Lower leg skin (tissue), 4 donors: ENCODE measurements around the gene DCBLD1. TPM values are rescaled to one million over a fixed set of nuclear protein-coding genes. Genes with fewer than 3 reads are reported as not detected.

Experiments used
- DNase-seq, 2 donors: peaks; one replicate each; pipeline ENCODE4 v3.0.0-alpha.2; 2019; ENCODE audit warnings: low spot score in 2 of 2
- H3K4me3 ChIP-seq: fragments of 200-600 bp; sonication (generic); 2 replicates; pipeline ENCODE4 v1.5.1; 2017; ENCODE audit warnings: mild to moderate bottlenecking, low read depth; ENCODE audit not compliant: poor library complexity, severe bottlenecking
- CTCF ChIP-seq, 3 donors: fragments of 450-650 bp; IDR thresholded peaks; one replicate each; pipeline ENCODE4 v1.5.1; 2016; ENCODE audit warnings: antibody characterized with exemption in 3 of 3, mild to moderate bottlenecking in 3 of 3, moderate library complexity in 2 of 3
- POLR2A ChIP-seq, 2 donors: fragments of 450-650 bp; IDR thresholded peaks; one replicate each; pipeline ENCODE4 v1.6.1; 2016 to 2017; ENCODE audit warnings: antibody characterized with exemption in 2 of 2, mild to moderate bottlenecking in 1 of 2, moderate library complexity in 1 of 2
- WGBS, 2 donors: methylation state at CpG; one replicate each; pipeline ENCODE4 v1.1.5; 2018; 5-methylcytosine and 5-hydroxymethylcytosine counted together
- intact Hi-C: fragments of 100-400 bp; cut with DNase I; formaldehyde crosslinking; loops from one replicate; pipeline ENCODE4 v1.15.0; 2023; ENCODE audit warnings: low total_unique reads
- total RNA-seq, 4 donors: library from RNA; depleted of rRNA; stranded (reverse); fragments of >200 nt; gene quantifications; one replicate each; pipeline ENCODE4 v1.1.0, GENCODE V29; 2016

Gene DCBLD1
- total RNA-seq, 4 donors from 2014 or later, result 2.4 to 8.0 (median 3.3) TPM

- no peak for TF ChIP-seq CTCF (IDR thresholded peaks at IDR 0.05)
- TF ChIP-seq POLR2A (IDR thresholded peaks at IDR 0.05), result no peak
These were observed 75.5 kb downstream of the DCBLD1 start for GRCh38 chr6:117557951-117558350.

DNA sequence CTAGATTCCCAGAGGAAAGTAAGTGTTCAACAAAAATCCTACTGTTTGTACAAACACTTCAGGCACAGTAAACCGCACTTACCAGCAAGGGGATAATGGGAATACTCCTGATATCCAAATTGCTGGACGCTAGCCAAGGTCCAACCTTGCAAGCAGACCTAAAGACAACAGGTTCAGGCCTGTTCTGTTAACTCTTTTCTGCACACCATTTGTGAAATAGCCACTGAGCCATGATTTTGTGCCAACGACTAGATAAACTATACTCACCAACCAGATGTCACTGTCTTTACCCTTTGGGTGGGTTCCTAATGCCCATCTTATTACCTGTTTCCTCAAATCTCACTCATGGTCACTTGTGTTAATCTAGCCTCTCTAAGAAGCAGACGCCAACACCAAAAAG is 76.3 kb downstream of the DCBLD1 start:
- TF ChIP-seq CTCF (IDR thresholded peaks at IDR 0.05) (no peak), POLR2A (IDR thresholded peaks at IDR 0.05) (no peak)
- intact Hi-C loops, result loop anchor here (5.0 kb wide), 1 partner anchor 107 kb away; no protein-coding TSS in a partner anchor
- 82 to 88% methylated on average over 4 of the region's 4 CpGs for WGBS, 2 donors
- no peak overlapping the region for H3K4me3 ChIP-seq
- DNase-seq, result no peak

More at GRCh38 chr6:117557951-117558350, 75.5 kb downstream of the DCBLD1 start:
- intact Hi-C loops, result loop anchor here (5.0 kb wide), 1 partner anchor 106 kb away; no protein-coding TSS in a partner anchor
- WGBS, 2 donors, result 71 to 87% methylated on average over 3 of the region's 3 CpGs
- H3K4me3 ChIP-seq, result no peak overlapping the region
- DNase-seq, result no peak

DNA sequence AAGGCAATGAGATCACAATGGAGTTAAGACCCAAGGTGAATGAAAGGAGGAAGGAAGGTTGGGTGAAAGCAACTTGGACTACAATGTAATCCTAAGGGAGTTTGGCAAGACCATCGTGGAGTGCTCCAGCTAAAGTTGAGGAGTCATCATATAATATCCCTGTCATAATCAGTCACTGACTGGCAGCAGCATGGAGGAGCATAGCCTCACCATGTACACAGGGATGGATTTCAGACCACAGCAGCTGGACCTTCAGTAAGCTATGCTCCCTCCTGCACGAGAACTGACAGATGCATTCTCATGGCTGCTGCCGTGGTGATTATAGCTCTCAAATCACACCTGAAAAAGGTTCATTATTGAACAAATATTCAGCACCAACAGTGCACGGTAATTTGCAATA is 76.8 kb downstream of the DCBLD1 start:
- TF ChIP-seq CTCF (IDR thresholded peaks at IDR 0.05) (no peak), POLR2A (IDR thresholded peaks at IDR 0.05) (no peak)
- intact Hi-C loops, result loop anchor here (5.0 kb wide), 1 partner anchor 107 kb away; no protein-coding TSS in a partner anchor
- 75 to 85% methylated on average over 4 of the region's 4 CpGs for WGBS, 2 donors
- no peak for DNase-seq
- H3K4me3 ChIP-seq, result no peak overlapping the region

- no peak for DNase-seq
- no peak overlapping the region for H3K4me3 ChIP-seq
- TF ChIP-seq POLR2A (IDR thresholded peaks at IDR 0.05), result no peak
- TF ChIP-seq CTCF (IDR thresholded peaks at IDR 0.05), result no peak
- WGBS, 2 donors, result 88 to 89% methylated on average over 3 of the region's 3 CpGs
- intact Hi-C loops, result no loop called here
These were observed 78.7 kb downstream of the DCBLD1 start for GRCh38 chr6:117561128-117561527.

GRCh38 chr6:117564681-117565080 is 82.2 kb downstream of the DCBLD1 start:
- H3K4me3 ChIP-seq, result no peak overlapping the region
- 73 to 76% methylated on average over 1 of the region's 1 CpG for WGBS, 2 donors
- intact Hi-C loops, result no loop called here
- no peak for DNase-seq
- no peak for TF ChIP-seq CTCF (IDR thresholded peaks at IDR 0.05)
- no peak for TF ChIP-seq POLR2A (IDR thresholded peaks at IDR 0.05)

DNA sequence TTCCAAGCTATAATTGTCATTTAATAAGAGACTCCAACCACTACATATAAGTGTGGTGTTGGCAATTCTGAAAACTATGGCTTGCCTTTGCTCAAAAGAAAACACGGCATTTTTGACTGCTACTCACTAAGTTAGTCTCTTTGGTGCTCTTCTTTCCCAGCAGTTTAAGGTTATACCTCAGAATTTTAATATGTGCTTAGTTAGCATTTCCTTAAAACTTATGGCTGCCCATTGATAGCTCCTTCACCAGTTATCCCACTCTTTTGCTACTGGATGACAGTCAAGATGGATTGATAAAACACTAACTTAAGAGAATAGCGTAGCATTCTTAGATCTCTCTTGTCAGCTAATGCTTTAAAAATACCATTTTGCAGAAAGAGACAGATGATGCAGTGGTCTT is 85.8 kb downstream of the DCBLD1 start:
- TF ChIP-seq CTCF (IDR thresholded peaks at IDR 0.05) (no peak), POLR2A (IDR thresholded peaks at IDR 0.05) (no peak)
- intact Hi-C loops, result no loop called here
- H3K4me3 ChIP-seq, result no peak overlapping the region
- 94 to 95% methylated on average over 2 of the region's 2 CpGs for WGBS, 2 donors
- no peak for DNase-seq
